ELF-1 (cell line): Measurements from ENCODE around the gene GOLGA1.
"Not testable (repeated sequence)": the region's sequence is repeated elsewhere in the genome, so short reads cannot be mapped to it uniquely, and the experiment has no call there.

Experiments used
- DNase-seq: peaks from one replicate; pipeline ENCODE4 v3.0.0-alpha.2; 2016; ENCODE audit warnings: low read depth, low spot score

Gene GOLGA1

GRCh38 chr9:124939944-124940343 lies 939 bp downstream of the GOLGA1 start:
- DNase-seq: no peak

- DNase-seq: no peak
These were observed 6.6 kb downstream of the GOLGA1 start for GRCh38 chr9:124934290-124934689.

GRCh38 chr9:124932333-124932732 lies 8.6 kb downstream of the GOLGA1 start:
- no peak for DNase-seq

GRCh38 chr9:124929464-124929863 lies 11.4 kb downstream of the GOLGA1 start:
- no peak for DNase-seq

- no peak for DNase-seq
These were observed 12.8 kb downstream of the GOLGA1 start for GRCh38 chr9:124928116-124928515.

GRCh38 chr9:124920394-124920793 lies 20.5 kb downstream of the GOLGA1 start:
- not testable (repeated sequence) for DNase-seq

GRCh38 chr9:124914753-124915405 lies 26.0 kb downstream of the GOLGA1 start:
- DNase-seq: no peak

GRCh38 chr9:124913378-124913777 lies 27.5 kb downstream of the GOLGA1 start:
- no peak for DNase-seq

- DNase-seq: no peak
These were observed 29.1 kb downstream of the GOLGA1 start for GRCh38 chr9:124911766-124912165.

GRCh38 chr9:124908098-124908497 lies 32.8 kb downstream of the GOLGA1 start:
- DNase-seq: no peak

GRCh38 chr9:124906966-124907365 lies 33.9 kb downstream of the GOLGA1 start:
- no peak for DNase-seq

- DNase-seq: no peak
These were observed 41.0 kb downstream of the GOLGA1 start for GRCh38 chr9:124899845-124900244.

- DNase-seq: no peak
These were observed 43.1 kb downstream of the GOLGA1 start for GRCh38 chr9:124897570-124898460.

- DNase-seq: peak; percentile 51
These were observed 46.1 kb downstream of the GOLGA1 start for GRCh38 chr9:124894741-124895170.

- DNase-seq: no peak
These were observed 46.7 kb downstream of the GOLGA1 start for GRCh38 chr9:124894035-124894740.

GRCh38 chr9:124890179-124890578 lies 50.7 kb downstream of the GOLGA1 start:
- DNase-seq: no peak

- DNase-seq: no peak
These were observed 51.9 kb downstream of the GOLGA1 start for GRCh38 chr9:124889006-124889405.

- DNase-seq: no peak
These were observed 53.1 kb downstream of the GOLGA1 start for GRCh38 chr9:124887832-124888231.

GRCh38 chr9:124886866-124887492 lies 53.9 kb downstream of the GOLGA1 start:
- DNase-seq: no peak

- no peak for DNase-seq
These were observed 54.4 kb downstream of the GOLGA1 start for GRCh38 chr9:124886461-124886860.

- no peak for DNase-seq
These were observed 55.3 kb downstream of the GOLGA1 start for GRCh38 chr9:124885551-124885950.

GRCh38 chr9:124884376-124884775 lies 56.5 kb downstream of the GOLGA1 start:
- no peak for DNase-seq
